Activated CD8-positive, alpha-beta T cell treated with anti-CD3 and anti-CD28 coated beads for 36 hours (primary cell): ENCODE data around the gene SNW1. TPM values are rescaled to one million over a fixed set of nuclear protein-coding genes. Genes with fewer than 3 reads are reported as not detected.

ENCODE experiments used
- ATAC-seq: fragments of 200-7000 bp; cut with Tn5 transposase; one replicate; pipeline ENCODE4 v1.10.0; 2021; ENCODE audit warnings: mild to moderate bottlenecking, moderate library complexity
- CTCF ChIA-PET: fragments of 350-600 bp; sonication (Branson Sonifier 250); formaldehyde crosslinking; loops from one replicate; lab custom pipeline; 2021; ENCODE audit warnings: antibody characterized with exemption; lab: Charles Lee
- POLR2A ChIA-PET: fragments of 350-600 bp; sonication (Branson Sonifier 250); formaldehyde crosslinking; loops from one replicate; lab custom pipeline; 2021; ENCODE audit warnings: antibody characterized with exemption; lab: Charles Lee
- DNase-seq: peaks from one replicate; pipeline ENCODE4 v3.0.0-alpha.2; 2020
- H3K27ac Mint-ChIP-seq: one replicate; pipeline ENCODE4 v1.8.0; 2021; ENCODE audit warnings: mild to moderate bottlenecking, mixed read lengths
- H3K27me3 Mint-ChIP-seq: one replicate; pipeline ENCODE4 v1.8.0; 2021; ENCODE audit warnings: mixed read lengths
- H3K36me3 Mint-ChIP-seq: one replicate; pipeline ENCODE4 v1.8.0; 2021; ENCODE audit warnings: low read depth, mixed read lengths
- H3K4me1 Mint-ChIP-seq: one replicate; pipeline ENCODE4 v1.8.0; 2021; ENCODE audit warnings: low read depth, mixed read lengths
- H3K4me3 Mint-ChIP-seq: one replicate; pipeline ENCODE4 v1.8.0; 2021; ENCODE audit warnings: mild to moderate bottlenecking, moderate library complexity, mixed read lengths
- H3K9me3 Mint-ChIP-seq: one replicate; pipeline ENCODE4 v1.8.0; 2021; ENCODE audit warnings: mixed read lengths
- intact Hi-C: fragments of 100-400 bp; cut with micrococcal nuclease; formaldehyde crosslinking; loops from one replicate; pipeline ENCODE4 v1.10.0; 2022
- total RNA-seq, 2 experiments: library from RNA; stranded (reverse); gene quantifications; one replicate each; pipeline ENCODE4 v1.2.3, GENCODE V29; 2021
- TF ChIP-seq, protein P1 (sequence below): fragments of 200-600 bp; IDR thresholded peaks from one replicate; pipeline ENCODE4 v1.8.0; 2022; ENCODE audit warnings: antibody characterized with exemption, mild to moderate bottlenecking

SNW1 gene
- 100 to 1,000 TPM in 1 of 2 experiments, 10 to 100 TPM in 1; 95.2 to 121 TPM for total RNA-seq

DNA sequence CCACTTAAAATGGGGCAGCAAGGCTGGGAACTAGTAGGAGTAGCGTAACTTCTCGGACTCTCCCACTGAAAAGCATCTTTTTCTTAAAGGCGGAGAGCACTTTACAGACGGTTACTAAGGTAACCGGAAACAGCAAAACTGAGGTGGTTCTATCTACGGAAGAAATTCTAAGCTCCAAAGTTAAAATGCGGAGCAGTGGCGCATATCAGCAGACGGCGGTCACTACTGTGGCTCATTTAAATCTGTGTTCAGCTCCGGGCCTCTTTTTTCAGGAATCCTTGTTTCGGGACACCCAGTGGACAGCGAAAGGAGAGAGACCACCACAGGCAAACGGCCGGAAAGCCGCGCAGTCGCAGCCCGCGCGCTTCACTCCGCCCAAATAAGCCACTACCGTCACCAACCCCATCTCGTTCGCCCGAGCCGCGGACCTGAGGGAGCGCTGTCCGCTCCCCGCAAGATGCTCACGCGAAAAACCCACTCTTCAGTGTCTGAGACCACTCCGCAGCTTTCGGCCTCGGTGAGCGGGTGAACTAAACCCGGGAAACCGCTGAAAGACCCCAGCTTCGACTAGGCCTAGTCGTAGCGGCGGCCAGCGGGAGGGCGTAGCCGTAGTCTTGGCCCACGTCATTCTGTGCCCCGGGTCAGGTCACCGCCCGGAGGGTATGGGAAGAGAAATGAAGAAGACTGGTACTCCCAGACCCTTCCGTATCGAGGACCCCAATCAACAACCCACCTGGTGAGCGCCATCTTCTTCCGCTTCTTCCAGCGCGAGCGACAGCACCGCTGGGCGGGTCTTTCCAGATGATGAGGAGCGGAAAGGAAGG is at the start of gene SNW1:
TSS of gene SNW1 (minus strand) at position 776 of the 824 bp plus-strand sequence. CDS start at position 747, 29 bp downstream.
- Mint-ChIP-seq H3K4me1 (peaks cover 32% of the 10 kb centered on the region), H3K27ac (peak within 1 kb of the TSS; percentile 98), H3K27me3 (no peaks in the 10 kb centered on the region), H3K9me3 (no peaks in the 10 kb centered on the region), H3K4me3 (peak within 1 kb of the TSS; percentile 96), H3K36me3 (peaks cover 28% of the 10 kb centered on the region)
- DNase-seq (peak; percentile 94), ATAC-seq (peak; percentile 95)
- CTCF ChIA-PET: interaction anchor here (1.0 to 1.7 kb wide), 4 partner anchors 22 to 444 kb away, joined by 3 to 7 read pairs (median 4); partner anchors contain the start of gene ADCK1
- POLR2A ChIA-PET: interaction anchor here (0.6 to 2.1 kb wide), 8 partner anchors 9 to 302 kb away, joined by 3 to 9 read pairs (median 3); partner anchors contain the start of gene SLIRP
- TF ChIP-seq, protein P1, sequence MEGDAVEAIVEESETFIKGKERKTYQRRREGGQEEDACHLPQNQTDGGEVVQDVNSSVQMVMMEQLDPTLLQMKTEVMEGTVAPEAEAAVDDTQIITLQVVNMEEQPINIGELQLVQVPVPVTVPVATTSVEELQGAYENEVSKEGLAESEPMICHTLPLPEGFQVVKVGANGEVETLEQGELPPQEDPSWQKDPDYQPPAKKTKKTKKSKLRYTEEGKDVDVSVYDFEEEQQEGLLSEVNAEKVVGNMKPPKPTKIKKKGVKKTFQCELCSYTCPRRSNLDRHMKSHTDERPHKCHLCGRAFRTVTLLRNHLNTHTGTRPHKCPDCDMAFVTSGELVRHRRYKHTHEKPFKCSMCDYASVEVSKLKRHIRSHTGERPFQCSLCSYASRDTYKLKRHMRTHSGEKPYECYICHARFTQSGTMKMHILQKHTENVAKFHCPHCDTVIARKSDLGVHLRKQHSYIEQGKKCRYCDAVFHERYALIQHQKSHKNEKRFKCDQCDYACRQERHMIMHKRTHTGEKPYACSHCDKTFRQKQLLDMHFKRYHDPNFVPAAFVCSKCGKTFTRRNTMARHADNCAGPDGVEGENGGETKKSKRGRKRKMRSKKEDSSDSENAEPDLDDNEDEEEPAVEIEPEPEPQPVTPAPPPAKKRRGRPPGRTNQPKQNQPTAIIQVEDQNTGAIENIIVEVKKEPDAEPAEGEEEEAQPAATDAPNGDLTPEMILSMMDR: no peak
- intact Hi-C loops: loop anchor here (1.0 kb wide), 1 partner anchor 40 kb away; the partner anchor contains the start of gene ADCK1

DNA sequence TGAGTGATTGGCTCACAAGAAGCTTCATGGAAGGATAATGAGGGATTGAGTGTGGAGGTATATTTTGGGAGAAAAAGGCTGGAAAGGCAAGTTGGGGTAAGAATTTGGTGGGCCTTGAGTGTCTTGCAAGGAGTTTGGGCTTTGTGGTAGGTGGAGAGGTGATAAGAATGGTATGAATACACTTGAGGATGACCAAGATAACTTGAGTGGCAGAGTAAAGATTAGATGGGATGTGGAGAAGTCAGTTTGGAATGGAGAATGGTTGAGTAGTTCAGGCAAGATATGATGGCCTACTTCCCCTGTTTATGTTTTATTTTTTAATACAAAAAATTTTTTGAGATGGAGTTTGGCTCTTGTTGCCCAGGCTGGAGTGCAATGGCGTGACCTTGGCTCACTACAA is 48.1 kb upstream of the SNW1 start:
- peaks cover 4% of the 10 kb centered on the region for H3K4me1 Mint-ChIP-seq
- ChIA-PET CTCF (no interaction called here), POLR2A (no interaction called here)
- TF ChIP-seq, protein P1: no peak
- H3K27me3 Mint-ChIP-seq: no peaks in the 10 kb centered on the region
- intact Hi-C loops: no loop called here
- no peaks in the 10 kb centered on the region for H3K9me3 Mint-ChIP-seq
- H3K36me3 Mint-ChIP-seq: no peaks in the 10 kb centered on the region
- DNase-seq (no peak), ATAC-seq (no peak)
- H3K27ac Mint-ChIP-seq: no peak overlapping the region
- no peak overlapping the region for H3K4me3 Mint-ChIP-seq

DNA sequence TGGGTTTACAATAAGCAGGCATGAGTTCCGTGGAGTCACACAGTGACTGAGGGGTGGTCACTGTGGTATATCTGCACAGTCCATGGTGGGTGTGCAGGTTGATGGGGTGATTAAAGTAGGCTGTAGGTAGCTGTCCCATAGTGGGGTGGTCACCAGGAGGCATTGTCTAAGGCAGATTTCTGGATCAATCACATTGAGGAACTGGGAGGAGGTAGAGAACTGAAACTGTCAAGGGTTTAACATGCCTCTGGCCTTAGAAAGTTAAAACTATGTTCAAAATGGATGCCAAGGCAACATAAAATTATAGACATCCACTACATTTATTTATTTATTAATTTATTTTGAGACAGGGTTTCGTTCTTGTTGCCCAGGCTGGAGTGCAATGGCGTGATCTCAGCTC is 47.3 kb upstream of the SNW1 start:
- H3K9me3 Mint-ChIP-seq: no peaks in the 10 kb centered on the region
- ChIA-PET CTCF (no interaction called here), POLR2A (no interaction called here)
- ATAC-seq: no peak
- H3K27me3 Mint-ChIP-seq: no peaks in the 10 kb centered on the region
- intact Hi-C loops: no loop called here
- TF ChIP-seq, protein P1: no peak
- no peak overlapping the region for H3K4me3 Mint-ChIP-seq
- no peaks in the 10 kb centered on the region for H3K36me3 Mint-ChIP-seq
- no peak overlapping the region for H3K27ac Mint-ChIP-seq
- no peak for DNase-seq
- peaks cover 4% of the 10 kb centered on the region for H3K4me1 Mint-ChIP-seq

DNA sequence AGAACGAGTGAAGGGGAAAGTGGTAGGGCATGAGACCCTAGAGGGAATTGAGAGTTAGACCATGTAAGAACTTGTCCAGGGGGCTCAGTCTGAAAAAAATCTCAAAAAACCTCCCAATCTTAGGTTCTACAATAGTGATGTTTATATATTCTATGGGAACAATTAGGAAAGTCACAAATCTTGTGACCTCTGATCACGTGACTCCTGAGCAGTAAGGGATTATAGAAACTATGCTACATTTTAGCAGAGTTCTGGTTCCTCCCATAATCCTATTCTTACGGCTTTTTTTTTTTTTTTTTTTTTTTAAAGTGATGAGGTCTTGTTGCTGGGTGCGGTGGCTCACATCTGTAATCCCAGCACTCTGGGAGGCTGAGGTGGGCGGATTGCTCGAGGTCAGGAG is 44.8 kb upstream of the SNW1 start:
- H3K36me3 Mint-ChIP-seq: no peaks in the 10 kb centered on the region
- intact Hi-C loops: no loop called here
- DNase-seq (no peak), ATAC-seq (no peak)
- H3K4me1 Mint-ChIP-seq: no peaks in the 10 kb centered on the region
- no peaks in the 10 kb centered on the region for H3K9me3 Mint-ChIP-seq
- H3K27me3 Mint-ChIP-seq: no peaks in the 10 kb centered on the region
- CTCF ChIA-PET: no interaction called here
- POLR2A ChIA-PET: no interaction called here
- TF ChIP-seq, protein P1: no peak
- H3K4me3 Mint-ChIP-seq: no peak overlapping the region
- H3K27ac Mint-ChIP-seq: no peak overlapping the region

DNA sequence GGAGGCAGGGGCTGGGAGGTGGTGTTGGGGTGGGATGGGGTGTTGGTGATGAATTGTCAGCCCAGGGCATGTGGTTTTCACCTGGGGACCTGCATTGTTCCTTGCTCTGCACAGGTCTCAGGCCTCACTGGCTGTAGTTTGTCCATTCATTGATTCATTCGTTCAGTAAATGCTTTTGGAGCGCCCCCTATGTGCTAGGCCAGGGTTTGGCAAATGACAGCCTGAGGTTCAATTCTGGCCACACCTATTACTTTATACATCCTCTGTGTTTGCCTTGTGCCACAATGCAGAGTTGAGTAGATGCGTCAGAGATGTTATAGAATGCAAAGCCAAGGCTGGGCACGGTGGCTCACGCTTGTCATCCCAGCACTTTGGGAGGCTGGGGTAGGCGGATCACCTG is 43.6 kb upstream of the SNW1 start:
- Mint-ChIP-seq H3K4me1 (peaks cover 3% of the 10 kb centered on the region), H3K4me3 (no peak overlapping the region), H3K36me3 (no peaks in the 10 kb centered on the region), H3K9me3 (no peaks in the 10 kb centered on the region), H3K27me3 (no peaks in the 10 kb centered on the region), H3K27ac (no peak overlapping the region)
- no peak for ATAC-seq
- TF ChIP-seq, protein P1: peak; percentile 47
- POLR2A ChIA-PET: no interaction called here
- CTCF ChIA-PET: no interaction called here
- intact Hi-C loops: no loop called here
- DNase-seq: peak; percentile 58
